HFFc6 (cell line): Measurements from ENCODE around the gene ZNF280D. TPM values are rescaled to one million over a fixed set of nuclear protein-coding genes. Genes with fewer than 3 reads are reported as not detected.

ENCODE experiments used
- DNase-seq: peaks from one replicate; pipeline ENCODE4 v3.0.0-alpha.2; 2018
- H3K27ac Mint-ChIP-seq: 2 replicates; pipeline ENCODE4 v1.8.0; 2020; ENCODE audit warnings: mild to moderate bottlenecking, mixed read lengths
- H3K27me3 Mint-ChIP-seq: 2 replicates; pipeline ENCODE4 v1.8.0; 2021; ENCODE audit warnings: mild to moderate bottlenecking, moderate library complexity, mixed read lengths; ENCODE audit not compliant: insufficient read depth
- H3K36me3 Mint-ChIP-seq: 2 replicates; pipeline ENCODE4 v1.8.0; 2021; ENCODE audit warnings: low read depth, mixed read lengths
- H3K4me1 Mint-ChIP-seq: 2 replicates; pipeline ENCODE4 v1.8.0; 2020; ENCODE audit warnings: low read depth, mixed read lengths
- H3K4me3 Mint-ChIP-seq: 2 replicates; pipeline ENCODE4 v1.8.0; 2020; ENCODE audit warnings: mild to moderate bottlenecking, moderate library complexity, mixed read lengths
- H3K9me3 Mint-ChIP-seq: 2 replicates; pipeline ENCODE4 v1.8.0; 2020; ENCODE audit warnings: mild to moderate bottlenecking, mixed read lengths
- CTCF ChIP-seq: fragments of 200-600 bp; sonication (generic); IDR thresholded peaks from 2 replicates; pipeline ENCODE4 v1.5.0; 2021; ENCODE audit warnings: antibody characterized with exemption, mild to moderate bottlenecking
- total RNA-seq, 6 experiments: library from RNA; stranded (reverse); fragmentation: NEBNext Ultra II Directional; extraction: Animal tissue kit (Norgen Biotek cat#: 25700); gene quantifications; 2 replicates in 1 of 6; 3 replicates in 5 of 6; pipeline ENCODE4 v1.2.3, GENCODE V29; 2021

Gene ZNF280D
- total RNA-seq, 6 experiments from 2014 or later, result 21.8 to 29.6 (median 25.5) TPM

- H3K4me3 Mint-ChIP-seq, result no peak overlapping the region
- no peaks in the 10 kb centered on the region; the same call in 1 of the 2 replicates for H3K27me3 Mint-ChIP-seq
- peaks cover 55% of the 10 kb centered on the region for H3K36me3 Mint-ChIP-seq
- peaks cover 23% of the 10 kb centered on the region for H3K4me1 Mint-ChIP-seq
- H3K27ac Mint-ChIP-seq, result no peak overlapping the region
- no peaks in the 10 kb centered on the region for H3K9me3 Mint-ChIP-seq
- no peak for DNase-seq
- TF ChIP-seq CTCF, result no peak
Observed at GRCh38 chr15:56723787-56724186, 9.5 kb downstream of the ZNF280D start.

GRCh38 chr15:56719774-56720555, 13.3 kb downstream of the ZNF280D start:
- H3K9me3 Mint-ChIP-seq, result no peaks in the 10 kb centered on the region
- H3K36me3 Mint-ChIP-seq, result peaks cover 38% of the 10 kb centered on the region
- H3K4me1 Mint-ChIP-seq, result peaks cover 11% of the 10 kb centered on the region
- H3K27ac Mint-ChIP-seq, result peak overlapping the region; percentile 1; the same call in 1 of the 2 replicates
- no peaks in the 10 kb centered on the region; the same call in 1 of the 2 replicates for H3K27me3 Mint-ChIP-seq
- TF ChIP-seq CTCF, result no peak
- peak; percentile 10 for DNase-seq
- no peak overlapping the region for H3K4me3 Mint-ChIP-seq

GRCh38 chr15:56719021-56719612, 14.2 kb downstream of the ZNF280D start:
- Mint-ChIP-seq H3K27ac (no peak overlapping the region), H3K36me3 (peaks cover 30% of the 10 kb centered on the region), H3K4me1 (peaks cover 11% of the 10 kb centered on the region), H3K9me3 (no peaks in the 10 kb centered on the region), H3K27me3 (no peaks in the 10 kb centered on the region; the same call in 1 of the 2 replicates), H3K4me3 (no peak overlapping the region)
- no peak for TF ChIP-seq CTCF
- no peak for DNase-seq

GRCh38 chr15:56718560-56718959, 14.7 kb downstream of the ZNF280D start:
- H3K4me3 Mint-ChIP-seq, result no peak overlapping the region
- H3K27me3 Mint-ChIP-seq, result no peaks in the 10 kb centered on the region; the same call in 1 of the 2 replicates
- no peak overlapping the region for H3K27ac Mint-ChIP-seq
- no peak for DNase-seq
- peaks cover 11% of the 10 kb centered on the region for H3K4me1 Mint-ChIP-seq
- no peak for TF ChIP-seq CTCF
- peaks cover 24% of the 10 kb centered on the region for H3K36me3 Mint-ChIP-seq
- H3K9me3 Mint-ChIP-seq, result no peaks in the 10 kb centered on the region

- no peak for DNase-seq
- peaks cover 11% of the 10 kb centered on the region for H3K4me1 Mint-ChIP-seq
- H3K27me3 Mint-ChIP-seq, result no peaks in the 10 kb centered on the region; the same call in 1 of the 2 replicates
- H3K36me3 Mint-ChIP-seq, result peaks cover 9% of the 10 kb centered on the region
- no peak overlapping the region for H3K27ac Mint-ChIP-seq
- no peaks in the 10 kb centered on the region for H3K9me3 Mint-ChIP-seq
- no peak for TF ChIP-seq CTCF
- no peak overlapping the region for H3K4me3 Mint-ChIP-seq
Observed at GRCh38 chr15:56716334-56716733, 17.0 kb downstream of the ZNF280D start.
